Duodenal mucosa (tissue), 2 donors: Measurements from ENCODE around the gene CEP72.

ENCODE experiments used
- H3K27ac ChIP-seq: one replicate; pipeline ENCODE4 v1.7.0; 2013; ENCODE audit warnings: low read depth, low read length
- H3K27me3 ChIP-seq, 2 donors: one replicate each; pipeline ENCODE4 v1.7.0; 2013; ENCODE audit warnings: low read length in 2 of 2, control low read depth in 1 of 2; ENCODE audit not compliant: insufficient read depth in 2 of 2, control insufficient read depth in 1 of 2
- H3K36me3 ChIP-seq, 2 donors: one replicate each; pipeline ENCODE4 v1.7.0; 2013; ENCODE audit warnings: low read length in 2 of 2, control low read depth in 1 of 2; ENCODE audit not compliant: insufficient read depth in 2 of 2, control insufficient read depth in 1 of 2
- H3K4me1 ChIP-seq, 2 donors: one replicate each; pipeline ENCODE4 v1.7.0; 2013; ENCODE audit warnings: low read length in 2 of 2, control low read depth in 1 of 2; ENCODE audit not compliant: insufficient read depth in 2 of 2, control insufficient read depth in 1 of 2
- H3K4me3 ChIP-seq, 2 donors: one replicate each; pipeline ENCODE4 v1.7.0; 2013; ENCODE audit warnings: low read length in 2 of 2, low read depth in 1 of 2
- H3K9ac ChIP-seq, 2 donors: one replicate each; pipeline ENCODE4 v1.7.0; 2013; ENCODE audit warnings: low read length in 2 of 2, low read depth in 1 of 2
- H3K9me3 ChIP-seq, 2 donors: one replicate each; pipeline ENCODE4 v1.7.0; 2013; ENCODE audit warnings: low read length in 2 of 2, control low read depth in 1 of 2; ENCODE audit not compliant: control insufficient read depth in 1 of 2

Gene CEP72

DNA sequence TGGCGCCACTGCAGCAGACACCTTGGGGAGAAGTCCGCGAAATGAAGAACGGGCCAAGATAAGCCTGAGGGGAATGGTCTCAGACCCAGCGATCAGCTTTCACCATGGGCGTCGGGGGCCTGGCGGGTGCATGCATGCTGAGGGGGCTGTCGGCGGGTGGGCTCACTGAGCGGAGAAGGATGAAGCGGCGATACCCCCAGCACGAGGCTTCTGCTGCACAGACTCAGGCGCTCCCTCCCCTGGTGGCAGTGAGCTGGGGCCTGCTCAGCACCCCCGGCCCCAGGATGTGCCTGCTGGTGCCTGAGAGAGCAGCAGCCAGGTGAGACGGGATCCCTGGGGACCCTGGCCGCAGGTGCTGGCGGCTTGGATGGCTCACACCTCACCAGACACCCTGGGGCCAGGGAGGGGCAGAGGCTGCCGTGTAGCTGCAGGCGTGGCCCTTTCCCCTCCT is 31.2 kb downstream of the CEP72 start:
- Histone ChIP-seq H3K9me3 (no peaks in the 10 kb centered on the region), H3K4me3 (no peak overlapping the region), H3K27me3 (no peaks in the 10 kb centered on the region), H3K27ac (no peak overlapping the region), H3K4me1 (no peaks in the 10 kb centered on the region), H3K9ac (no peak overlapping the region), H3K36me3 (peaks cover 22 to 56% of the 10 kb centered on the region in 2 donors)

DNA sequence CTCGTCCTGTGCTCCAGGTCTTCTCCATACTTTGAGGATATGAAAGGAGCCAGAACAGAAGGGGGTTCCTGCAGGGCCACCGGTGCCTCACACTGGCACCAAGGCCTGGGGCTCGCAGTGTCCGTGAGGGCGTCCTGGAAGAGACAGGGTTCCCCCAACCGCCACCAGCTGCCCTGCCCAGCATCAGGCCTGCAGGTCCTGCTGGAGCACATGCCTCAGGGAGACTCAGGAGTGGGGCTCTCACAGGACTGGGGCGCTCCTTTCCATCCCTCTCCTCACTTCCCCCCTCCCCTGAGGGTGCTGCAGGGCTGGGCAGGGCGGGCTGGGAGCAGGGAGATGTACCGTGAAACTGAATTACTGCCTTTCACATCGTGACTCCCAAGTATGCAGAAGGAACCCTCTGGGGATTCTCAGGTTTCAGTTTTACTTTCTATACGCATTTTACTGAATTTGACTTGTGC is 31.7 kb downstream of the CEP72 start:
- Histone ChIP-seq H3K4me1 (no peaks in the 10 kb centered on the region), H3K9me3 (no peaks in the 10 kb centered on the region), H3K9ac (no peak overlapping the region), H3K27me3 (no peaks in the 10 kb centered on the region), H3K4me3 (no peak overlapping the region), H3K36me3 (peaks cover 22 to 59% of the 10 kb centered on the region in 2 donors), H3K27ac (no peak overlapping the region)

DNA sequence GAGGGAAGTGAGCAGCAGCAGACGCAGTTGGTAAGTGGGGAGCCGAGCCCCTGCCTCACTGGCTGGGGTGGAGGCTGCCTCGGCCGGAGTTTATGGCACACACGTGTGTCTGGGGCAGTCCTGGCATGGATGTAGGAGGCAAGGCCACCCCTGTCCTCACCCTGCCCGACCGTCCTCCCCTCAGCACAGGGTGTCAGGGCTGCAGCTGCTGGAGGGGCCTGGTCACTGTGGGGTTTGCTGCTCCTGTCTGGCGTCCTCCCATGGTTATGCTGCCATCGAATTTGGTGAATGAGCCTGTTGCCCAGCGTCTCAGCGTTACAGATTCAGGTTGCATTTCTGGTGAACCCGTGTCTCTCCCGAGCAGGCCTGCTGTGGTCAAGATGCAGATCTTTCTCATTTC is 32.4 kb downstream of the CEP72 start:
- H3K4me1 ChIP-seq, result no peaks in the 10 kb centered on the region
- H3K27ac ChIP-seq, result no peak overlapping the region
- no peaks in the 10 kb centered on the region for H3K9me3 ChIP-seq
- no peaks in the 10 kb centered on the region for H3K27me3 ChIP-seq
- no peak overlapping the region for H3K4me3 ChIP-seq
- no peak overlapping the region for H3K9ac ChIP-seq
- H3K36me3 ChIP-seq, result peaks cover 22 to 57% of the 10 kb centered on the region in 2 donors

DNA sequence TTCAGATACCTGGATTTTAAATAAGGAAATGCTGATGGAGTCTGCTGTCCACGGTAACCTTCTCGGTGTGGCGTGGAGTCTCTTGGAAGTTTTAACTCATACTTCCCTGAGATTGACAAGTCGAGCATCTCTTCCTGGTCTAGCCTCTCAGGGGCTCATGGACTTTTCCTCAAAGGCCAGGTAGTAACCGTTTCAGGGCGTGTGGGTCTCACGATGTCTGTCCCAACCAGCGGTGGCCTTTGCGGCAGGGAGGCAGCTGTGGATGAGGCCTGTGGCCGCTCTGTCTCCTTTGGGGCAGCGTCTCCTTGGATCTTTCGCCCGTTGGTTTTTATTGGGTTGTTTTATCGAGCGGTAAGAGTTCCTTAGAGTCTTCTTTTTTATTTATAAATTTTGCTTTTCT is 32.8 kb downstream of the CEP72 start:
- Histone ChIP-seq H3K9ac (no peak overlapping the region), H3K27me3 (no peaks in the 10 kb centered on the region), H3K4me3 (no peak overlapping the region), H3K9me3 (no peaks in the 10 kb centered on the region), H3K4me1 (no peaks in the 10 kb centered on the region), H3K27ac (no peak overlapping the region), H3K36me3 (peaks cover 22 to 52% of the 10 kb centered on the region in 2 donors)

DNA sequence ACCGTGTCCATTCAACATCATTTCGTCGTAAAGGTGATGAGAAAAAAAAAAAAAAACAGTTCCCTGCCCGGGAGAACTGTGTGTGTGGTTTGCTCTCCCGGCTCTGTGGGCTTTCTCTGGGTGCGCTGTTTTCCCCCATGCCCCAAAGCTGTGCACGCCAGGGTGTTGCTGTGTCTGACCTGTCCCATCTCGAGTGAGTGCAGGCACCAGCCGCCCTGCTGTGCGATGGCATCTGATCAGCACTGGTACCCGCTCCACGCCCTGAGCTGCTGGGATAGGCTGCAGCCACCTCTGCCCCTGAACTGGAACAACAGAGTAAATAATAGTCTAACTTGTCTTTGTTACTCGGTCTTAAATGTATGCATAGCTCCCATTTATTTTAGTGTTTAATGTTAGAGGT is 33.3 kb downstream of the CEP72 start:
- H3K27ac ChIP-seq, result no peak overlapping the region
- H3K9me3 ChIP-seq, result no peaks in the 10 kb centered on the region
- H3K27me3 ChIP-seq, result no peaks in the 10 kb centered on the region
- H3K4me3 ChIP-seq, result no peak overlapping the region
- no peak overlapping the region for H3K9ac ChIP-seq
- no peaks in the 10 kb centered on the region for H3K4me1 ChIP-seq
- peaks cover 19 to 49% of the 10 kb centered on the region in 2 donors for H3K36me3 ChIP-seq

- H3K27ac ChIP-seq, result no peak overlapping the region
- peaks cover 0 to 4% of the 10 kb centered on the region in 2 donors for H3K9me3 ChIP-seq
- no peak overlapping the region for H3K4me3 ChIP-seq
- H3K36me3 ChIP-seq, result peaks cover 15 to 37% of the 10 kb centered on the region in 2 donors
- H3K9ac ChIP-seq, result no peak overlapping the region
- H3K4me1 ChIP-seq, result no peaks in the 10 kb centered on the region
- H3K27me3 ChIP-seq, result no peaks in the 10 kb centered on the region
Observed at GRCh38 chr5:646396-647201, 34.5 kb downstream of the CEP72 start.

GRCh38 chr5:647311-647710 is 35.2 kb downstream of the CEP72 start:
- Histone ChIP-seq H3K4me1 (no peaks in the 10 kb centered on the region), H3K27ac (no peak overlapping the region), H3K36me3 (peaks cover 20 to 36% of the 10 kb centered on the region in 2 donors), H3K27me3 (no peaks in the 10 kb centered on the region), H3K4me3 (no peak overlapping the region), H3K9ac (no peak overlapping the region), H3K9me3 (peaks cover 0 to 4% of the 10 kb centered on the region in 2 donors)

- Histone ChIP-seq H3K4me1 (no peaks in the 10 kb centered on the region), H3K9ac (no peak overlapping the region), H3K27ac (no peak overlapping the region), H3K27me3 (no peaks in the 10 kb centered on the region), H3K9me3 (peaks cover 0 to 4% of the 10 kb centered on the region in 2 donors), H3K36me3 (peaks cover 20 to 35% of the 10 kb centered on the region in 2 donors), H3K4me3 (no peak overlapping the region)
Observed at GRCh38 chr5:647727-648126, 35.6 kb downstream of the CEP72 start.

- Histone ChIP-seq H3K4me3 (no peak overlapping the region), H3K27me3 (no peaks in the 10 kb centered on the region), H3K4me1 (no peaks in the 10 kb centered on the region), H3K36me3 (peaks cover 20 to 30% of the 10 kb centered on the region in 2 donors), H3K9me3 (peaks cover 0 to 4% of the 10 kb centered on the region in 2 donors), H3K9ac (no peak overlapping the region), H3K27ac (no peak overlapping the region)
Observed at GRCh38 chr5:651296-652022, 39.3 kb downstream of the CEP72 start.

DNA sequence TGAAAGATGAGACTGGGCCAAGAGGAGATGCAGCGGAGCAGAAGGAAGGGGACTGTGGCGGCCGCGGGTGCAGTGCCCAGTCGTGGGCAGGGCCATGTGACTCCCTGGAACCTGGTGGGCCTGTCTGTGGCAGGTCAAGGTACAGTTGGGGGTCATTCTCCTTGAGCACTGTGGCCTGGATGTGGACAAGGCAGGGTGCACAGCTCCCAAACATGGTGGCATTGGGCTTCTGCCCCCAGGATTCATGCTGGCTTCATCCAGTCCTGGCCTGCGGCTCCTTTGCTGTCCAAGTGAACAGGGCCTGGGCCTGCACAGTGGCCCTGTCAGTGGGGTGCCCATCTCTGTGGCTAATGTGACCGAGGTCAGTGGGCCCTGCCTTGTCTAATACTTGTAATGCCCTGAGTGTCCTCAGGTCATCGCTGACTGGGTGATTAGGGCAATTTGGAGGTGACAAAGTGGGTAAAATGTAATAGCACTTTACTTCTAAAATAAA is 39.9 kb downstream of the CEP72 start:
- H3K4me3 ChIP-seq, result no peak overlapping the region
- no peaks in the 10 kb centered on the region for H3K4me1 ChIP-seq
- no peaks in the 10 kb centered on the region for H3K27me3 ChIP-seq
- peaks cover 15 to 30% of the 10 kb centered on the region in 2 donors for H3K36me3 ChIP-seq
- peaks cover 0 to 4% of the 10 kb centered on the region in 2 donors for H3K9me3 ChIP-seq
- no peak overlapping the region for H3K27ac ChIP-seq
- H3K9ac ChIP-seq, result no peak overlapping the region
